ENCODE results near the gene SULF2.

Gene SULF2

DNA sequence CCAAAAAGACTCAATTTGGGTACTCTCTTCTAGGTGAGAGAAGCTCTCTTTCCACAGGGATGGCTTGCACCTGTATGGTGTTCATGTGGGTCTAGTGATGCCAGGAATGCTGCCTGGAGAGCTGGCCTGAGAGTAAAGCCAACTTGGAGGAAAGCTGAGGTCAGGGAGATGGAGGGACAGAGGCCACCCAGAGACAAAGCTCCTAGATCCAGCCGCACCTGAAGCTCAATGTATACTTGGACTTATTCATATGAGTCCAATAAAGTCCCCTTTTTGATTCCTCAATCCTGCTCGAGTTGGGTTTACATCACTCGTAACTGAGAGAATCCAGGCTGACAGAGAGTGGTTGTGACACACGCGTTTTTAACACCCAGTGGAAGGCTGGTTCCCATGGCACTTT, 33.8 kb downstream of the SULF2 start:
- no peak for DNase-seq
- H3K36me3 ChIP-seq (replicated peaks), result no peaks in the 10 kb centered on the region
- in situ Hi-C loops (cut with HindIII; ENCODE audit: low pct_ligation_motif_present, low sequenced_read_pairs), result no loop called here
- no peaks in the 10 kb centered on the region for H3K27me3 ChIP-seq (replicated peaks)
- no peak overlapping the region for H3K27ac ChIP-seq
- no peak overlapping the region for H3K4me3 ChIP-seq (ENCODE audit: low read depth, low read length)
- no peak for TF ChIP-seq CTCF (IDR thresholded peaks at IDR 0.05; ENCODE audit: low read depth, low read length, missing control alignments)

DNA sequence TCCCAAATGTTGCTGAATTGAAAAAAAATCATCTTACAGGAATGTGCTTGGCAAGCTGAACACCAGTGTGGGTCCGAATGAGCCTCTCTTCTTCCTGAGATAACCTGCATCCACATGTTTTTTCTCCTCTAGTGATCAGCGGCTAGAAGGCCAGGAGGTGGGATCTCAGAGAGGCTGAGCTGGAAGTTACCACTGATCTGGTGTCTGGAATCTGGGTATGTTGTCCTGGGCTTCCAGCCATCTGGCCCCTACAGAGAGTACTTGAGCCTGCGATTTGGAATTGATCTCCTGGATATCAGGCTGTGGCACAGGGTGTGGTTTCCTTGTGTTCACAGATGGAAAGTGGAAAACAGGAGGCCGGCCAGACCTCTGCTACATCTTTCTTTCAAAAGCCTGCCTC, 35.9 kb downstream of the SULF2 start:
- no peak overlapping the region for H3K27ac ChIP-seq
- in situ Hi-C loops (cut with HindIII; ENCODE audit: low pct_ligation_motif_present, low sequenced_read_pairs), result no loop called here

DNA sequence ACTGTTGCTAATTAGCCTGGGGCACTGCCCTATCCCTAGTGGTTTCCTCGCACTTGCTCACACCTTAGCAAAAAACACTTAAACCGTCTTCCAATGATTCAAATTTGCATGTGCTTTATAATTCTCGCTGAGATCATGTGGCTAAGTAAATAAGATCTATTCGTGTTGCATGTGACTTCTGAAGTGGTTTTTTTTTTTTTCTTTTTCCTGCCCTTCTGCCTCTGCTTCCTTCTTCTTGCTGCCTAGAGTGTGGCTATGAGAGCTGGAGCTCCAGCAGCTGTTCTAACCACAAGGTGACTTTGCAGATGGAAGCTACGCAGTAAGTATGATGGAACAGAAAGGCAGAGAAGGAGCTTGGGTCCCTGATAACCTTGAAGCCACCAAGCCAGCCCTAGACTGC, 36.5 kb downstream of the SULF2 start:
- Histone ChIP-seq H3K27me3 (replicated peaks) (no peaks in the 10 kb centered on the region), H3K36me3 (replicated peaks) (no peaks in the 10 kb centered on the region), H3K27ac (no peak overlapping the region), H3K4me3 (ENCODE audit: low read depth, low read length) (no peak overlapping the region)
- in situ Hi-C loops (cut with HindIII; ENCODE audit: low pct_ligation_motif_present, low sequenced_read_pairs), result no loop called here
- no peak for DNase-seq
- TF ChIP-seq CTCF (IDR thresholded peaks at IDR 0.05; ENCODE audit: low read depth, low read length, missing control alignments), result no peak

More for the DNA sequence above, 35.9 kb downstream of the SULF2 start:
- TF ChIP-seq CTCF (IDR thresholded peaks at IDR 0.05; ENCODE audit: low read depth, low read length, missing control alignments), result no peak
- Histone ChIP-seq H3K27me3 (replicated peaks) (no peaks in the 10 kb centered on the region), H3K4me3 (ENCODE audit: low read depth, low read length) (no peak overlapping the region), H3K36me3 (replicated peaks) (no peaks in the 10 kb centered on the region)
- DNase-seq, result no peak

DNA sequence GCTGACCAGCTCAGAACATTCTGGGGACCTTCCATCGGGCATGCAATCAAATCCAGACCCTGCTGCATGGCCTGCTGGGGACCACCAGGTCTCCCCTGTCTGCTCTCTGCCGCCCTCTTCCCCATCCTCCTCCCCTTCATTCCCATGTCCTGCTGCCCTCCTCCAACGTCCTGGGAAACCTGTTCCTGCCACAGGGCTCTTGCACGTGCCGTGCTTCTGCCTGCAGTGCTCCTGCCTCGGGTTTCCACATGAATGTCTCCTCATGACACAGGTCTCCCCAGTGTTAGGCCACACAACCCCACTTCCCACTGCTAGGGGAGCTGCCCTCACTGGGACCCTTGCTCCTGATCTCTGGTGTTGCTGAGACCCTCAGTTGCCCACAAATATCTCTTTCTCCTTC, 37.2 kb downstream of the SULF2 start:
- no peak overlapping the region for H3K4me3 ChIP-seq (ENCODE audit: low read depth, low read length)
- no peaks in the 10 kb centered on the region for H3K36me3 ChIP-seq (replicated peaks)
- H3K27ac ChIP-seq, result no peak overlapping the region
- DNase-seq, result no peak
- no peak for TF ChIP-seq CTCF (IDR thresholded peaks at IDR 0.05; ENCODE audit: low read depth, low read length, missing control alignments)
- in situ Hi-C loops (cut with HindIII; ENCODE audit: low pct_ligation_motif_present, low sequenced_read_pairs), result no loop called here
- no peaks in the 10 kb centered on the region for H3K27me3 ChIP-seq (replicated peaks)

DNA sequence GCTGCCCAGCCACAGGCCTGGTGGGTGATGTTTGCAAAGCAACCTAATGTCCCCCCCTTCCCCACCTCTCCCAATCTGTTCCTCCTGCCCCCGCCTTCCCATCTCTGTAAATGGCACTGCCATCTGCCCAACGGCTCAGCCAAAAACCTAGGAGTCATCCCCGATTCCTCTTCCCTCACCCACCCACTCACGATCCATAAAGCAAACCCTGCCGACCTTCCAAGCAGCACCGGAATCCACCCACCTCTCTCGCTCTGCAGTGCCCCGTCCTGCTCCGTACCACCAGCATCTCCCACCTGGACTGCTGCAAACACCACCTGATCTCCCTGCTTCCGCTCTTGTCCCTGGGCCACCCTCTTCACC, 37.6 kb downstream of the SULF2 start:
- in situ Hi-C loops (cut with HindIII; ENCODE audit: low pct_ligation_motif_present, low sequenced_read_pairs), result no loop called here
- Histone ChIP-seq H3K27me3 (replicated peaks) (no peaks in the 10 kb centered on the region), H3K36me3 (replicated peaks) (no peaks in the 10 kb centered on the region), H3K27ac (no peak overlapping the region), H3K4me3 (ENCODE audit: low read depth, low read length) (no peak overlapping the region)
- DNase-seq, result no peak
- no peak for TF ChIP-seq CTCF (IDR thresholded peaks at IDR 0.05; ENCODE audit: low read depth, low read length, missing control alignments)

DNA sequence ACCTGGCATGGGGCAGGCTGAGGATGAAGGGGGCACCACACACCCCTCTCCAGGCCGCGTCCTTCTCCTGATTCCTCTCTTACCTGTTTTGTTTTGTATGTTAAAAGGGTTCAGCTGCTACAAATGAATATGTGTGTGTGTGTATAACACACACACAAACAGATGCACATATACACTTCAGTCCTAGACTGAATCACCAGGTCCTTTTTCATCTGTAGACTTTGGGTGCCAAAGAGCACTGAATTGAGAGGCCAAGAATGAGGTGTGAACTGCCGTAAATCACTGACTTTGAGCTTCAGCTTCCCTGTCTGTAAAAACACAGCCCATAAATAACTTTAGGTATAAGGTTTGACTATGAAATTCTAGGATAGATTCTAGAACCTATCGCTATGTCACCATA, 40.5 kb downstream of the SULF2 start:
- Histone ChIP-seq H3K36me3 (replicated peaks) (no peaks in the 10 kb centered on the region), H3K27me3 (replicated peaks) (no peaks in the 10 kb centered on the region), H3K27ac (no peak overlapping the region), H3K4me3 (ENCODE audit: low read depth, low read length) (no peak overlapping the region)
- DNase-seq, result no peak
- in situ Hi-C loops (cut with HindIII; ENCODE audit: low pct_ligation_motif_present, low sequenced_read_pairs), result no loop called here
- no peak for TF ChIP-seq CTCF (IDR thresholded peaks at IDR 0.05; ENCODE audit: low read depth, low read length, missing control alignments)
